CD4-positive, alpha-beta memory T cell (primary cell): ENCODE measurements around the gene FHOD3. TPM values are rescaled to one million over a fixed set of nuclear protein-coding genes. Genes with fewer than 3 reads are reported as not detected.

ENCODE experiments used
- CTCF ChIA-PET: fragments of 350-600 bp; sonication (Branson Sonifier 250); formaldehyde crosslinking; loops from one replicate; lab custom pipeline; 2021; ENCODE audit warnings: inconsistent platforms; ENCODE audit not compliant: partially characterized antibody; lab: Charles Lee
- POLR2A ChIA-PET: fragments of 350-600 bp; sonication (Branson Sonifier 250); formaldehyde crosslinking; loops from one replicate; lab custom pipeline; 2021; ENCODE audit not compliant: partially characterized antibody; lab: Charles Lee
- DNase-seq, 5 donors: peaks; one replicate each; pipeline versions ENCODE4 v3.0.0 to v3.0.0-alpha.2; 2020 to 2022; ENCODE audit warnings: mixed read lengths in 1 of 5
- H3K27ac ChIP-seq: one replicate; pipeline ENCODE4 v1.7.0; 2013; ENCODE audit warnings: low read depth, low read length
- H3K27me3 ChIP-seq: 2 replicates; pipeline ENCODE4 v1.7.0; 2013; ENCODE audit warnings: mild to moderate bottlenecking, low read length, moderate library complexity; ENCODE audit not compliant: insufficient read depth
- H3K36me3 ChIP-seq: 2 replicates; pipeline ENCODE4 v1.7.0; 2013; ENCODE audit warnings: mild to moderate bottlenecking, low read length, moderate library complexity; ENCODE audit not compliant: insufficient read depth
- H3K4me1 ChIP-seq: 2 replicates; pipeline ENCODE4 v1.7.0; 2013; ENCODE audit warnings: mild to moderate bottlenecking, low read length, moderate library complexity; ENCODE audit not compliant: insufficient read depth
- H3K4me3 ChIP-seq, 2 donors: one replicate each; pipeline ENCODE4 v1.7.0; 2013; ENCODE audit warnings: low read length in 2 of 2, mild to moderate bottlenecking in 1 of 2
- H3K9me3 ChIP-seq, 2 donors: one replicate each; pipeline ENCODE4 v1.7.0; 2013; ENCODE audit warnings: low read length in 2 of 2, control low read depth in 1 of 2; ENCODE audit not compliant: control insufficient read depth in 1 of 2
- H3K27ac Mint-ChIP-seq, 7 donors: one replicate each; pipeline ENCODE4 v1.8.0; 2020 to 2021; ENCODE audit warnings: mixed read lengths in 7 of 7, mild to moderate bottlenecking in 6 of 7, inconsistent platforms in 3 of 7, moderate library complexity in 3 of 7
- H3K27me3 Mint-ChIP-seq, 2 donors: one replicate each; pipeline ENCODE4 v1.8.0; 2020 to 2021; ENCODE audit warnings: mixed read lengths in 2 of 2
- H3K36me3 Mint-ChIP-seq, 2 donors: one replicate each; pipeline ENCODE4 v1.8.0; 2020 to 2021; ENCODE audit warnings: mixed read lengths in 2 of 2, inconsistent platforms in 1 of 2, mild to moderate bottlenecking in 1 of 2
- H3K4me1 Mint-ChIP-seq, 4 donors: one replicate each; pipeline ENCODE4 v1.8.0; 2020 to 2021; ENCODE audit warnings: mixed read lengths in 4 of 4, mild to moderate bottlenecking in 1 of 4
- H3K4me3 Mint-ChIP-seq, 8 donors: one replicate each; pipeline ENCODE4 v1.8.0; 2020 to 2021; ENCODE audit warnings: mixed read lengths in 8 of 8, mild to moderate bottlenecking in 7 of 8, moderate library complexity in 6 of 8, inconsistent platforms in 3 of 8
- H3K9me3 Mint-ChIP-seq, 8 donors: one replicate each; pipeline ENCODE4 v1.8.0; 2020 to 2021; ENCODE audit warnings: mixed read lengths in 8 of 8, mild to moderate bottlenecking in 5 of 8, inconsistent platforms in 3 of 8, moderate library complexity in 1 of 8
- intact Hi-C: fragments of 100-400 bp; cut with micrococcal nuclease; formaldehyde crosslinking; loops from one replicate; pipeline ENCODE4 v1.15.1; 2023
- polyA plus RNA-seq, 2 donors: library from polyadenylated mRNA; unstranded; fragments of 300-500 nt; fragmentation: Illumina TruSeq; gene quantifications; one replicate each; pipeline ENCODE4 v1.2.3, GENCODE V29; 2021
- total RNA-seq, 2 experiments: library from RNA; stranded (reverse); gene quantifications; one replicate each; pipeline ENCODE4 v1.2.3, GENCODE V29; 2021

The FHOD3 gene
- total and polyA plus RNA-seq, 4 experiments from 2014 or later = not detected

DNA sequence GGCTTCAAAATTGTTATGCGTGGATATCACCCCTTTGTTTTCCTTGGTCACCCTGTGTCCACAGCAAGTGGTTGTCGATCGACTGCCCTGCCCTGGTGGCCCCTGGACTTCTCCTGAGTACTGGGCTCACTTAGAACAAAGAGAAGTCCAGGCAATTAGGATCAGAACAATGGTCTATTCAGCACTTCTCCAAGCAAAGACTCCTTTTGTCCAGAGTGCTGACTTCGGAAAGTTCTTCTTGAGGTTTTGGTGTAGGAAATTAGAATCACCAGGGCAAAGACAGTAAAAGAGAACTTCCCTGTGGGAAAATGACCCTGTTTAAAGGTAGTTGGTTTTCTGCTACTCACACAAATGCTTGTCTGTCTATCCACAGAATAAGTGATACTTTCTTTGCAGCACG is 173.9 kb downstream of the FHOD3 start:
- no peaks in the 10 kb centered on the region for H3K36me3 ChIP-seq
- Mint-ChIP-seq H3K9me3 (peaks cover 0 to 2% (median 0%) of the 10 kb centered on the region in 8 donors), H3K27me3 (peaks cover 0 to 2% of the 10 kb centered on the region in 2 donors), H3K4me1 (no peaks in the 10 kb centered on the region), H3K27ac (no peak overlapping the region), H3K4me3 (no peak overlapping the region), H3K36me3 (no peaks in the 10 kb centered on the region)
- H3K27ac ChIP-seq = no peak overlapping the region
- H3K27me3 ChIP-seq = no peaks in the 10 kb centered on the region
- no peaks in the 10 kb centered on the region for H3K9me3 ChIP-seq
- POLR2A ChIA-PET = no interaction called here
- DNase-seq = no peak
- CTCF ChIA-PET = no interaction called here
- H3K4me3 ChIP-seq = no peak overlapping the region
- no peaks in the 10 kb centered on the region for H3K4me1 ChIP-seq
- intact Hi-C loops = no loop called here

DNA sequence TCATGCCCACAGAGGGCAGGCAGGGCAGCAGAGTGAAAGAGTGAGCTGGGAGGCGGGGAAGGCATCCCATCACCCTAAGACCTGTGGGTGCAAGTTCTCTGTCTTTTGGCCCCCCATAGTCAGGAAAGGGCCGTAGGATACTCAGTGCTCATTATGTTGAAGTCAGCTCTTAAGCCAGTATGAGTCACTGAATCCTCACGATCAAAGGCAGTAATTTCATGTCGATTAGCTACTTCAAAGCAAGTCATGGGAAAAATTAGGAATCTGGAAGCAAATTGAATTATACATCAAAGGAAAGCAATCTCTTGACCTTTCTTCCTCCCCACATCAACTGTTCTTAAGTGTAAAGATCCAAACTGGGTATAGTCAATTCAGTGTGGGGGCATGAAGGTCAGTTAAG is 178.9 kb downstream of the FHOD3 start:
- Histone ChIP-seq H3K27me3 (no peaks in the 10 kb centered on the region), H3K27ac (no peak overlapping the region), H3K4me1 (no peaks in the 10 kb centered on the region), H3K9me3 (no peaks in the 10 kb centered on the region), H3K36me3 (no peaks in the 10 kb centered on the region), H3K4me3 (no peak overlapping the region)
- ChIA-PET POLR2A (no interaction called here), CTCF (no interaction called here)
- Mint-ChIP-seq H3K4me1 (no peaks in the 10 kb centered on the region), H3K9me3 (peaks cover 0 to 2% (median 0%) of the 10 kb centered on the region in 8 donors), H3K27me3 (no peaks in the 10 kb centered on the region), H3K4me3 (no peak overlapping the region), H3K36me3 (no peaks in the 10 kb centered on the region), H3K27ac (no peak overlapping the region)
- intact Hi-C loops = no loop called here
- no peak for DNase-seq

DNA sequence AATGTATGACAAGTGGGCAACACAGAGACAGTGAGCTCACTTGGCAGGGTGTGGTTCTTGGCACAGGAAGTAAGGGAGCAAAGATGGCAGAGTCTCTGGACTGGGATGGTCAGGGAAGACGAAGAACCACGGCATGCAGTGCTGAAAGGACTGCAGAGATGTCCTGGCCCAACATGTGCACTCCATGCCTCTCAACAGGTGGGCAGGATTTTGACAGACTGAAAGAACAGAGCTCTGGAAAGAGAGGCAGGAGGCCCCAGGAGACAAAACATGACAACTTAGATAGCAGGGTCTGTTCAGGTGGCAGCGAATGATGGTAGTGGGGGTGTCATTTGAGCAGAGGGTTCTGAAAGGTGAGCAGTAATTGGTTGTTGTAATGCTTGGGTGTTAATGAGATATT is 180.3 kb downstream of the FHOD3 start:
- Histone ChIP-seq H3K9me3 (no peaks in the 10 kb centered on the region), H3K4me1 (no peaks in the 10 kb centered on the region), H3K27ac (no peak overlapping the region), H3K4me3 (no peak overlapping the region), H3K36me3 (no peaks in the 10 kb centered on the region), H3K27me3 (no peaks in the 10 kb centered on the region)
- intact Hi-C loops = no loop called here
- ChIA-PET POLR2A (no interaction called here), CTCF (no interaction called here)
- no peak overlapping the region for H3K27ac Mint-ChIP-seq
- H3K27me3 Mint-ChIP-seq = peaks cover 0 to 3% of the 10 kb centered on the region in 2 donors
- no peaks in the 10 kb centered on the region for H3K4me1 Mint-ChIP-seq
- H3K36me3 Mint-ChIP-seq = no peaks in the 10 kb centered on the region
- peaks cover 0 to 2% (median 0%) of the 10 kb centered on the region in 8 donors for H3K9me3 Mint-ChIP-seq
- H3K4me3 Mint-ChIP-seq = no peak overlapping the region
- no peak for DNase-seq

DNA sequence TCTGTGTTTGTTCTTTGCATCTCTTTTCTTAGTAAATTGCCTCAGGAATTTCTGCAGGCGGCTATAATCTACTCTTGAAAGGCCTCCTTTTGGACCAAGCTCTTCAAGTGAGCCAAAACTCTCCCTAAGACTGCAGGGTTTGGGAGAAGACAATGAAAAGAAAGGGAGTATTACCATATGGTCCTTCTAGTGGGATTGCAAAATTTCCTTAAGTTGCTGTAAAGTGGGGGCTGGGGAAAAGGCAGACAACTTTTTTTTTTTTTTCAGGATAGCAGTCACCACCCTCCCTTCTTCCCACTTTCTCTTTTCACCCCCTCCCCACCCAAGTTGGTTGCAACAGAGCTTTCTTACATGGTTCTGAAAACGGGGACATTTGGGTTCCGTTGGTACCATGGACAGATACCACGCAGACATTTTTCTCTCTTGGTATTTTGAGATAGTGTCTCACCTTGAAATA is 183.7 kb downstream of the FHOD3 start:
- Histone ChIP-seq H3K36me3 (no peaks in the 10 kb centered on the region), H3K27me3 (no peaks in the 10 kb centered on the region), H3K4me1 (no peaks in the 10 kb centered on the region), H3K4me3 (no peak overlapping the region), H3K9me3 (no peaks in the 10 kb centered on the region), H3K27ac (no peak overlapping the region)
- CTCF ChIA-PET = no interaction called here
- no peak for DNase-seq
- H3K4me1 Mint-ChIP-seq = no peaks in the 10 kb centered on the region
- H3K4me3 Mint-ChIP-seq = no peak overlapping the region
- H3K36me3 Mint-ChIP-seq = no peaks in the 10 kb centered on the region
- intact Hi-C loops = loop anchor here (10.0 kb wide), 1 partner anchor 1004 kb away; no protein-coding TSS in a partner anchor
- H3K27me3 Mint-ChIP-seq = peaks cover 0 to 3% of the 10 kb centered on the region in 2 donors
- no peak overlapping the region for H3K27ac Mint-ChIP-seq
- peaks cover 0 to 4% (median 0%) of the 10 kb centered on the region in 8 donors for H3K9me3 Mint-ChIP-seq
- POLR2A ChIA-PET = no interaction called here

DNA sequence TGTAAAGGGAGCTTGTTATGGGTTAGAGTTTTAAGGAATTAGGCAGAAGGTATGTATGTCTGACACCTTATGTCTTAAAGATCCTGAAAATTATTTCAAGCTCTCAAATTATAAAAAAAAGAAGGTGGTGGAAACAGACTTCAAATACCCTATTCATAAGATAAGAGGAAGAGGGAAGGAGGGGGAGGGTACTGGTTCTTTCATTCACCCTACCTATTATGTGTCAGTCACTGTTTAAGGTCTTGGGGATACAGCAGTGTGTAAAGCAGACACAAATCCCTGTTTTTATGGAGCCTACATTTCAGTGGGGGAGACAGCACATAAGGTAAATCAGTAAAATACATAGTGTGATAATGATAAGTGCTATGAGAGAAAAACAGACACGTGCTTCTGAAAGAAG is 184.4 kb downstream of the FHOD3 start:
- Histone ChIP-seq H3K4me3 (no peak overlapping the region), H3K27ac (no peak overlapping the region), H3K36me3 (no peaks in the 10 kb centered on the region), H3K9me3 (no peaks in the 10 kb centered on the region), H3K4me1 (no peaks in the 10 kb centered on the region), H3K27me3 (no peaks in the 10 kb centered on the region)
- Mint-ChIP-seq H3K36me3 (no peaks in the 10 kb centered on the region), H3K4me3 (no peak overlapping the region), H3K27ac (no peak overlapping the region), H3K9me3 (peaks cover 0 to 4% (median 0%) of the 10 kb centered on the region in 8 donors), H3K27me3 (peaks cover 0 to 5% of the 10 kb centered on the region in 2 donors), H3K4me1 (no peaks in the 10 kb centered on the region)
- ChIA-PET CTCF (no interaction called here), POLR2A (no interaction called here)
- no peak for DNase-seq
- intact Hi-C loops = loop anchor here (10.0 kb wide), 1 partner anchor 1003 kb away; no protein-coding TSS in a partner anchor

DNA sequence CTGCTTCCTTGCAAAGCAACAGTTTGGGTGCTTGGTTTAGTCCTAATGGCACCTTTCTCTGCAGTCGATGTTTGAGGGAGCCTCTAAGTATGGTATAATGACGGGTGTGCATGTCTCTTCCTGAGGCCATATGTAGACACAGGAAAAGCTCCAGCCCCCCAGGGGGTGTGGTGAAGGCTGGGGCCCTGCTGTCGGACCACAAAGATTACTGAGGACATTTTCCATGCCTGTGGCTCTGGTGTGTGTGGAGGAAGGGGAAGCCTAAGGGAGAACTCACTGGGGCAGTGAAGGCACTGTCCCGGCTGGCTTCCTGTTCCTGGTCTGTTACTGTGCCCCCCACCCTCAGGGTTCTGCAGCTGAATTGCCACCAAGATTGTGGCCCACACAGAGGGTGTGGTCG is 187.1 kb downstream of the FHOD3 start:
- no peak overlapping the region for H3K27ac Mint-ChIP-seq
- H3K36me3 Mint-ChIP-seq = no peaks in the 10 kb centered on the region
- ChIA-PET CTCF (no interaction called here), POLR2A (no interaction called here)
- H3K27me3 Mint-ChIP-seq = peaks cover 0 to 8% of the 10 kb centered on the region in 2 donors
- no peaks in the 10 kb centered on the region for H3K27me3 ChIP-seq
- H3K4me3 ChIP-seq = no peak overlapping the region
- intact Hi-C loops = loop anchor here (10.0 kb wide), 1 partner anchor 1000 kb away; no protein-coding TSS in a partner anchor
- no peak overlapping the region for H3K4me3 Mint-ChIP-seq
- no peaks in the 10 kb centered on the region for H3K4me1 Mint-ChIP-seq
- H3K27ac ChIP-seq = no peak overlapping the region
- DNase-seq = no peak
- no peaks in the 10 kb centered on the region for H3K9me3 ChIP-seq
- no peaks in the 10 kb centered on the region for H3K4me1 ChIP-seq
- H3K36me3 ChIP-seq = no peaks in the 10 kb centered on the region
- H3K9me3 Mint-ChIP-seq = peaks cover 0 to 4% (median 0%) of the 10 kb centered on the region in 8 donors

DNA sequence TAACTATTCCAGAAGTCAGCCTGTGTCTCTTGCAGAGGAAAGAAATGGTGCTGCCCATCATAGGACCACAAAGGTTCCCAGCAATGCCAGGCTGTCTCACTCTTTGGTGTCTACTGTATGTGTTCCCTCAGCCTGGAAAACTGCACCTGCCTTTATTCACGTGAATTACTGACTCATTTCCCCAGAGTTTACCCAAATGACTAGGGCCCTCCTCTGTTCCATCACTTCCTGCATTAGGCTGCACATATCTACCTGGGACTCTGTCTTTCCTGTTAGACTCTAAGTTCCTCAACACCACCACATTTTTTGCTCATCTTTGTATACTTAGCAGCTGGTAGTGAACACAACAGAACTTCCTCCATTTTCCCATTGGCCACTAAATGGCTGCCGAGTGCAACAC is 188.3 kb downstream of the FHOD3 start:
- Mint-ChIP-seq H3K4me1 (no peaks in the 10 kb centered on the region), H3K27me3 (peaks cover 0 to 8% of the 10 kb centered on the region in 2 donors), H3K4me3 (no peak overlapping the region), H3K27ac (no peak overlapping the region), H3K9me3 (peaks cover 0 to 4% (median 0%) of the 10 kb centered on the region in 8 donors), H3K36me3 (no peaks in the 10 kb centered on the region)
- Histone ChIP-seq H3K4me3 (no peak overlapping the region), H3K27me3 (no peaks in the 10 kb centered on the region), H3K36me3 (no peaks in the 10 kb centered on the region), H3K9me3 (no peaks in the 10 kb centered on the region), H3K27ac (no peak overlapping the region), H3K4me1 (no peaks in the 10 kb centered on the region)
- DNase-seq = no peak
- CTCF ChIA-PET = no interaction called here
- intact Hi-C loops = loop anchor here (10.0 kb wide), 1 partner anchor 999 kb away; no protein-coding TSS in a partner anchor
- POLR2A ChIA-PET = no interaction called here
